Suprapubic skin (tissue), 4 donors: ENCODE measurements around the gene HSPB6.

Experiments used
- EP300 ChIP-seq: sonication (generic); formaldehyde crosslinking; IDR thresholded peaks from one replicate; pipeline ENCODE4 v1.6.1; 2017; ENCODE audit warnings: antibody characterized with exemption
- POLR2A ChIP-seq, 2 donors: fragments of 450-650 bp; IDR thresholded peaks; one replicate each; pipeline ENCODE4 v1.6.1; 2017; ENCODE audit warnings: antibody characterized with exemption in 2 of 2, mild to moderate bottlenecking in 2 of 2, moderate library complexity in 2 of 2
- POLR2AphosphoS5 ChIP-seq, 3 donors: sonication (generic); formaldehyde crosslinking; IDR thresholded peaks; one replicate each; pipeline ENCODE4 v1.6.1; 2017; ENCODE audit warnings: antibody characterized with exemption in 3 of 3
- TF ChIP-seq, protein P1 (sequence below), 2 donors: fragments of 200-600 bp in 1 of 2; fragments of 450-650 bp in 1 of 2; sonication (generic) in 1 of 2; IDR thresholded peaks; one replicate each; pipeline ENCODE4 v1.5.1; 2016 to 2019; ENCODE audit warnings: antibody characterized with exemption in 2 of 2, mild to moderate bottlenecking in 1 of 2, moderate library complexity in 1 of 2

GRCh38 chr19:35729763-35730162 is 27.1 kb downstream of the HSPB6 start:
- TF ChIP-seq POLR2A (IDR thresholded peaks at IDR 0.05) (no peak), POLR2AphosphoS5 (IDR thresholded peaks at IDR 0.05) (no peak), EP300 (no peak)
- TF ChIP-seq, protein P1, sequence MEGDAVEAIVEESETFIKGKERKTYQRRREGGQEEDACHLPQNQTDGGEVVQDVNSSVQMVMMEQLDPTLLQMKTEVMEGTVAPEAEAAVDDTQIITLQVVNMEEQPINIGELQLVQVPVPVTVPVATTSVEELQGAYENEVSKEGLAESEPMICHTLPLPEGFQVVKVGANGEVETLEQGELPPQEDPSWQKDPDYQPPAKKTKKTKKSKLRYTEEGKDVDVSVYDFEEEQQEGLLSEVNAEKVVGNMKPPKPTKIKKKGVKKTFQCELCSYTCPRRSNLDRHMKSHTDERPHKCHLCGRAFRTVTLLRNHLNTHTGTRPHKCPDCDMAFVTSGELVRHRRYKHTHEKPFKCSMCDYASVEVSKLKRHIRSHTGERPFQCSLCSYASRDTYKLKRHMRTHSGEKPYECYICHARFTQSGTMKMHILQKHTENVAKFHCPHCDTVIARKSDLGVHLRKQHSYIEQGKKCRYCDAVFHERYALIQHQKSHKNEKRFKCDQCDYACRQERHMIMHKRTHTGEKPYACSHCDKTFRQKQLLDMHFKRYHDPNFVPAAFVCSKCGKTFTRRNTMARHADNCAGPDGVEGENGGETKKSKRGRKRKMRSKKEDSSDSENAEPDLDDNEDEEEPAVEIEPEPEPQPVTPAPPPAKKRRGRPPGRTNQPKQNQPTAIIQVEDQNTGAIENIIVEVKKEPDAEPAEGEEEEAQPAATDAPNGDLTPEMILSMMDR (IDR thresholded peaks at IDR 0.05): no peak
